HFF-Myc (cell line): ENCODE results near the gene IFNA7.

Experiments used
- DNase-seq: peaks from one replicate; pipeline ENCODE4 v3.0.0-alpha.2; 2011; ENCODE audit warnings: low read depth; ENCODE audit errors: extremely low read depth
- H3K4me3 ChIP-seq: replicated peaks from 2 replicates; pipeline ENCODE4 v1.5.1; 2011; ENCODE audit warnings: low read depth, mild to moderate bottlenecking, control low read depth, low read length
- CTCF ChIP-seq: IDR thresholded peaks from 2 replicates; pipeline ENCODE4 v1.5.1; 2012; ENCODE audit warnings: mild to moderate bottlenecking, low read depth, low read length, control low read depth; ENCODE audit errors: missing control alignments

The IFNA7 gene

GRCh38 chr9:21165516-21165915 lies 36.5 kb downstream of the IFNA7 start:
- no peak for DNase-seq
- no peak for TF ChIP-seq CTCF
- no peak overlapping the region for H3K4me3 ChIP-seq

- DNase-seq, result no peak
Measured at GRCh38 chr9:21160178-21160577, 41.8 kb downstream of the IFNA7 start.

GRCh38 chr9:21155501-21155900 lies 46.5 kb downstream of the IFNA7 start:
- no peak overlapping the region for H3K4me3 ChIP-seq
- DNase-seq, result no peak
- TF ChIP-seq CTCF, result no peak

More at GRCh38 chr9:21160178-21160577, 41.8 kb downstream of the IFNA7 start:
- no peak overlapping the region for H3K4me3 ChIP-seq
- TF ChIP-seq CTCF, result no peak

- TF ChIP-seq CTCF, result no peak
- H3K4me3 ChIP-seq, result no peak overlapping the region
- DNase-seq, result no peak
Measured at GRCh38 chr9:21154018-21154608, 47.9 kb downstream of the IFNA7 start.

GRCh38 chr9:21153336-21154017 lies 48.5 kb downstream of the IFNA7 start:
- no peak overlapping the region for H3K4me3 ChIP-seq
- TF ChIP-seq CTCF, result no peak
- no peak for DNase-seq
